ENCODE measurements around the gene PHLPP1. TPM values are rescaled to one million over a fixed set of nuclear protein-coding genes. Genes with fewer than 3 reads are reported as not detected.
A peak's percentile ranks its signal among the peaks of the same experiment; 100 is the strongest.

PHLPP1 gene
- total and polyA plus RNA-seq, 2 of the 13 experiments (the other 11 are each of a cell fraction or from before 2014, with no cell fraction given): 9.8 to 18.5 TPM

GRCh38 chr18:62715759-62716615, 646 bp downstream of the PHLPP1 start (continued):
- TF ChIP-seq BHLHE40 (IDR thresholded peaks at IDR 0.05; ENCODE audit: low read length): no peak
- no peak for TF ChIP-seq EZH2 (conservative IDR thresholded peaks at IDR 0.05; ENCODE audit: low read depth, low read length)
- TF ChIP-seq PRDM10 (CRISPR knock-in tag; IDR thresholded peaks at IDR 0.05; ENCODE audit: low read depth): no peak
- peak; percentile 9; the same call in 1 of the 2 replicates for TF ChIP-seq SAP130 (CRISPR knock-in tag; IDR thresholded peaks at IDR 0.05; ENCODE audit: low read depth)
- TF ChIP-seq ZNF777 (CRISPR knock-in tag; IDR thresholded peaks at IDR 0.05): peak; percentile 85
- no peak for TF ChIP-seq ZNF432 (CRISPR knock-in tag; IDR thresholded peaks at IDR 0.05; ENCODE audit: borderline replicate concordance)
- no peak for TF ChIP-seq PRDM4 (CRISPR knock-in tag; IDR thresholded peaks at IDR 0.05; ENCODE audit: borderline replicate concordance)
- TF ChIP-seq ZNF329 (CRISPR knock-in tag; IDR thresholded peaks at IDR 0.05; ENCODE audit: low read depth): no peak
- no peak for TF ChIP-seq ATF2 (CRISPR knock-in tag; IDR thresholded peaks at IDR 0.05)
- no peak for TF ChIP-seq DMAP1 (CRISPR knock-in tag; IDR thresholded peaks at IDR 0.05)
- TF ChIP-seq ZNF207 (IDR thresholded peaks at IDR 0.05; ENCODE audit: borderline replicate concordance): no peak
- no peak for TF ChIP-seq HMGXB3 (CRISPR knock-in tag; IDR thresholded peaks at IDR 0.05; ENCODE audit: borderline replicate concordance)
- peak; percentile 43; the same call in 1 of the 2 replicates for TF ChIP-seq ARNT2 (CRISPR knock-in tag; IDR thresholded peaks at IDR 0.05; ENCODE audit: low read depth)
- TF ChIP-seq TFAP4 (IDR thresholded peaks at IDR 0.05; ENCODE audit: borderline replicate concordance, low read depth): no peak
- TF ChIP-seq ZNF180 (CRISPR knock-in tag; IDR thresholded peaks at IDR 0.05; ENCODE audit: borderline replicate concordance, low read depth): no peak
- no peak for TF ChIP-seq ZBTB7B (CRISPR knock-in tag; IDR thresholded peaks at IDR 0.05)
